ENCODE results near the gene CACNG6. TPM values are rescaled to one million over a fixed set of nuclear protein-coding genes. Genes with fewer than 3 reads are reported as not detected.

Gene CACNG6
- polyA plus RNA-seq, 4 donors, result 0.79 to 1.4 (median 1.1) TPM

GRCh38 chr19:53994811-53995210 is 3.4 kb downstream of the CACNG6 start:
- DNase-seq (ENCODE audit: low read depth in 4 of 4, low spot score in 2 of 4), result no peak

GRCh38 chr19:53998223-53998622 is 6.8 kb downstream of the CACNG6 start:
- DNase-seq (ENCODE audit: low read depth in 4 of 4, low spot score in 2 of 4), result no peak

DNA sequence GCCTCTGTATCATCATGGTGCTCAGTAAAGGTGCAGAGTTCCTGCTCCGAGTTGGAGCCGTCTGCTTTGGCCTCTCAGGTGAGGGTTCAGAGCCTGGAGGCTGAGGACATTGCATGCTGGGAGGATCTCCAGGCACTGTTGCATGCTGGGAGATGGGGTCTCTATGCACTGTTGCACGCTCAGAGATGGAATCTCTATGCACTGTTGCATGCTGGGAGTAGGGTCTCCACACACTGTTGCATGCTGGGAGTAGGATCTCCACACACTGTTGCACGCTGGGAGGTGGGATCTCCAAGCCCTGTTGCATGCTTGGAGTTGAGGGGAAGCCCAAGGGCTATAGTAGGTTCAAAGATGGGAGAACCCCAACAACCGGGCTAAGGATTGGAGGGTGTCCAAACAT is 8.3 kb downstream of the CACNG6 start:
- DNase-seq (ENCODE audit: low read depth in 4 of 4, low spot score in 2 of 4), result no peak

- no peak for DNase-seq (ENCODE audit: low read depth in 4 of 4, low spot score in 2 of 4)
Observed at GRCh38 chr19:54001496-54001895, 10.1 kb downstream of the CACNG6 start.

GRCh38 chr19:54002495-54003315 is 11.3 kb downstream of the CACNG6 start:
- DNase-seq (ENCODE audit: low read depth in 4 of 4, low spot score in 2 of 4), result no peak

DNA sequence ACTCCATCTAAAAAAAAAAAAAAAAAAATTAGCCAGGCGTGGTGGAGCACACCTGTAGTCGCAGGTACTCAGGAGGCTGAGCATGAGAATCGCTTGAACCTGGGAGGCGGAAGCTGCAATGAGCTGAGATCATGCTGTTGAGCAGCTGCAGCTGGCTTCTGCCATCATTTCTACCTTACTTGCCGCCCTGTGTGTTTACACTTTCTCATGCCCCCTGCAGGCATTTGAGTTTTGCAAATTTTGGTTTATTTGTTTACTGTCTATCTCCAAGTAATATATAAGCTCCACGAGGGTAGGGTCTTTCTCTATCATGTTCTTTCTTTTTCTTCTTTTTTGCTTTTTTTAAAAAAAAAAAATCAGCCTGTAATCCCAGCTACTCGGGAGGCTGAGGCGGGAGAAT is 18.0 kb downstream of the CACNG6 start:
- no peak for DNase-seq (ENCODE audit: low read depth in 4 of 4, low spot score in 2 of 4)

GRCh38 chr19:54010474-54010873 is 19.0 kb downstream of the CACNG6 start:
- no peak for DNase-seq (ENCODE audit: low read depth in 4 of 4, low spot score in 2 of 4)

DNA sequence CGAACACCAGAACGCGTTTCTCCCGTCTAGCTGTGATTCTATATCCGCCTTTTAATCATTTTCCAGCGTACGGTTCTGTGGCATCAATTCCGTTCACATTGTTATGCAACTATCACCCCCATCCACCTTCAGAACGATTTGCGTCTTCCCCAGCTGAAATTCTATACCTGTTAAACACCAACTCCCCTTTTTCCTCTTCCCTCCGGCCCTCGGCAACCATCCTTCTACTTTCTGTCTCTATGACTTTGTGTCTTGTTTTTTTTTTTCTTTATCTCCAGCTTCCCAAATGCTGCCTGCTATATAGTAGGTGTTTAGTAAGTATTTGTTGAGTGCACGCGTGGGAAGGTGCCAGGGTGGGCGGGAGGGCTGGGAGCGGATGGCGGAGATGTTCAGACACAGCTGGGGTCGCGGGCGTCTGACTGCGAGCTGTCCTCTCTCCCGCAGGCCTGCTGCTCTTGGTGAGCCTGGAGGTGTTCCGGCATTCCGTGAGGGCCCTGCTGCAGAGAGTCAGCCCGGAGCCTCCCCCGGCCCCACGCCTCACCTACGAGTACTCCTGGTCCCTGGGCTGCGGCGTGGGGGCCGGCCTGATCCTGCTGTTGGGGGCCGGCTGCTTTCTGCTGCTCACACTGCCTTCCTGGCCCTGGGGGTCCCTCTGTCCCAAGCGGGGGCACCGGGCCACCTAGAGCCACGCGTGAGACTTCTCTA is 20.2 kb downstream of the CACNG6 start:
- no peak for DNase-seq (ENCODE audit: low read depth in 4 of 4, low spot score in 2 of 4)

- DNase-seq (ENCODE audit: low read depth in 4 of 4, low spot score in 2 of 4), result no peak
Observed at GRCh38 chr19:54013866-54014265, 22.4 kb downstream of the CACNG6 start.

- no peak for DNase-seq (ENCODE audit: low read depth in 4 of 4, low spot score in 2 of 4)
Observed at GRCh38 chr19:54014920-54015560, 23.6 kb downstream of the CACNG6 start.

GRCh38 chr19:54017261-54017660 is 25.8 kb downstream of the CACNG6 start:
- DNase-seq (ENCODE audit: low read depth in 4 of 4, low spot score in 2 of 4), result no peak

DNA sequence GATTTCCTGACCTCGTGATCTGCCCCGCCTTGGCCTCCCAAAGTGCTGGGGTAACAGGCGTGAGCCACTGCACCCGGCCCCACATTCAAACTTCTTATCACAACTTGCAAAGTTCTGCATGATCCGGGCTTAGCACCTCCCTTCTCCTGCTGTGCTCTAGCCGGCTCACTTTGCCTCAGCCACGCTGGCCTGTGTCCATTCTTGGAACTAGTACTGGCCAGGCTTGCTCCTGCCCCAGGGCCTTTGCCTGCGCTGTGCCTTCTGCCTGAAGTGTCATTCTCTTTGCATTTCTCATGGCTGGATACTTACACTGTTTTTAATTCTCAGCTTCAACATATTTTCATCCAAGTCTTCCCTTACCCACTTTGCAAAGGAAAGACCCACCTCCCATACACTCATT is 29.9 kb downstream of the CACNG6 start:
- no peak for DNase-seq (ENCODE audit: low read depth in 4 of 4, low spot score in 2 of 4)

DNA sequence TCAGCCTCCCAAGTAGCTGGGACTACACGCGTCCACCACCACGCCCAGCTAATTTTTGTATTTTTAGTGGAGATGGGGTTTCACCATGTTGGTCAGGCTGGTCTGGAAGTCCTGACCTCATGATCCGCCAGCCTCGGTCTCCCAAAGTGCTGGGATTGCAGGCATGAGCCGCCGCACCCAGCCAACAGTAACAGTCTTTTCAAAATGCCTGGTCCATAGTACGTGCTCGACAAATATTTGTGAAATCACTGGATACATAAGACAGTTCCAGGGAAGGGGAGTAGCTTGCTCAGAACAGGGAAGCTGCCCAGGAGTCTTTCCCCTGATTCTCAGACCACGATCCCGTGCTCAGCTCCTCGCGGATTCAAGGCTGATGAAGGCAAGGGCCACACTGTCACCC is 30.5 kb downstream of the CACNG6 start:
- DNase-seq (ENCODE audit: low read depth in 4 of 4, low spot score in 2 of 4), result no peak

DNA sequence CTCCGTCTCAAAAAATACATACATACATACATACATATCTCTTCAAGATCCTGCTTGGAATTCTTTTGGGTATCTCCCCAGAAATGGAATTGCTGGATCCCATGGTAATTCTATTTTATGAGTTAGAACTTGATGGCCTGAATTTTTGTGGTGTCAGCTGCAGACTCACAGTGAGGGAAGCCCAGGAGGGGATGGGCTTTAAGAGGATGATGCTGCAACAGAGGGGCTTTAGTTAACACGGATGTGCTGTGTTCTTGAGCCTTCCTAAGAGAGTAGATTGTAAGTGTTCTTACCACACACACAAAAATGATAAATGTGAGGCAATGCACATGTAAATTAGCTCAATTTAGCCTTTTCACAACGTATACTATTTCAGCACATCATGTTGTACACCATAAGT is 31.8 kb downstream of the CACNG6 start:
- DNase-seq (ENCODE audit: low read depth in 4 of 4, low spot score in 2 of 4), result no peak

GRCh38 chr19:54024660-54025059 is 33.2 kb downstream of the CACNG6 start:
- DNase-seq (ENCODE audit: low read depth in 4 of 4, low spot score in 2 of 4), result no peak

DNA sequence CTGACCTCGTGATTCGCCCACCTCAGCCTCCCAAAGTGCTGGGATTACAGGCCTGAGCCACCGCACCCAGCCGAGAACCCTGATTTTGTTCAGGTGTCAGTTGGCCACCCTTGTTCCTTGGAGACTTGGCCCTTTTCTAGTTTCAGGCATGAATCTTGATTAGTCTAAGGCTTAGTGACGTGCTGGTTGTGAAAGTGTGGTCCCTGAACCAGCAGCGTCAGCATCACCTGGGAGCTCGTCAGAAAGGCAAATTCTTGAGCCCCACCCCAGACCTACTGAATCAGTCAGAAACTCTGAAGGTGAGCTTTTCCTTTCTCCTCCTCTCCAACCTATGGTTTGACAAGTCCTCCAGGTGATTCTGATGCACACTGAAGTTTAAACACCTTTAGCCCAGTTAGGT is 35.2 kb downstream of the CACNG6 start:
- DNase-seq (ENCODE audit: low read depth in 4 of 4, low spot score in 2 of 4), result no peak

DNA sequence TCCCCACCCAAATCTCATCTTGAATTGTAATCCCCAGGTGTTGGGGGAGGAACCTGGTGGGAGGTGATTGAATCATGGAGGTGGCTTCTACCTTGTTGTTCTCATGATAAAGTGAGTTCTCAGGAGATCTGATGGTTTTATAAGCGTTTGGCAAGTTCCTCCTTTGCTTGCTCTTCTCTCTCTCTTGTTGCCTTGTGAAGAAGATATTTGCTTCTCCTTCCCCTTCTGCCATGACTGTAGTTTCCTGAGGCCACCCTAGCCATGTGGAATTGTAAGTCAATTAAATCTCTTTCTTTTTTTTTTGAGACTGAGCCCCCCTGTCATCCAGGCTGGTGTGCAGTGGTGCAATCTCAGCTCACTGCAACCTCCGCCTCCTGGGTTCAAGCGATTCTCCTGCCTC is 37.9 kb downstream of the CACNG6 start:
- DNase-seq (ENCODE audit: low read depth in 4 of 4, low spot score in 2 of 4), result no peak

GRCh38 chr19:54029930-54030490 is 38.6 kb downstream of the CACNG6 start:
- no peak for DNase-seq (ENCODE audit: low read depth in 4 of 4, low spot score in 2 of 4)

DNA sequence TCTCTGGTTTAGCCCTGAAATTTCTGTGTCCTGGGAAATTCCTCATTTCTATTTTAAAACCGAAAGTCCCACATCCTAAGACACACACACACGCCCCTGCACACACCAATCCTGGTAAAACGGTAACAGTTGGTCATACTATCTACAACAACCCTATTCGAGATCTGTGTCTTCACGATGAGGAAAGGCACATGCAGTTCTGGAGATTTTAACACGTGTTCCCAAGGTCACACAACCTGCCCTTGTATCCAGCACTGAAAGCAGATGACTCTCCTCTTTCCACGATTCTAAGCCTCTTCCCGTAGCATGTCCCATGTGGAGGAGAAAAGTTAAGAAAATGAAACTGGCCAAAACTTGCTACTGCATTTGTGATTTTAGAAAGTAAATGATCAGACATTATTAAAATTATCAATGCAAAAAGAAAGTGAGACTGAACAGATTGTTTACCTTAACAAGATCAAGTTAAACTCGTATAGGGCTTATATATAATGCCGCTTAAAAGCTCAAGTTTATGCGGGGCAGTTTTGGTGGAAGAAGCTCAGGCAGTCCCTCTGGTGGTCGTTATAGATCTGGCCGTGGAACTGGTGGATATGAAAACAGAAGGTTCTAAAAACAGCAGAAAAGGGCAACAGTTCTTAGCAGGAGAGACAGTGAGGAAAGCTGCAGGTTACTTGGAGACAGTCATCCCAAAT is 39.6 kb downstream of the CACNG6 start:
- DNase-seq (ENCODE audit: low read depth in 4 of 4, low spot score in 2 of 4), result no peak

- no peak for DNase-seq (ENCODE audit: low read depth in 4 of 4, low spot score in 2 of 4)
Observed at GRCh38 chr19:54035215-54036178, 44.1 kb downstream of the CACNG6 start.

Measured in left renal cortex interstitium (tissue), 4 donors.